MV-4-11 (cell line): ENCODE data around the gene TEKTIP1.
A peak's percentile ranks its signal among the peaks of the same experiment; 100 is the strongest.

Source experiments
- DNase-seq: peaks from one replicate; lab custom pipeline; 2025; lab: John Stamatoyannopoulos, UW

The TEKTIP1 gene

GRCh38 chr19:3537438-3538240 is 1.3 kb upstream of the TEKTIP1 start:
- peak; percentile 63 for DNase-seq

- no peak for DNase-seq
Observed at GRCh38 chr19:3538258-3538929, 580 bp upstream of the TEKTIP1 start.

GRCh38 chr19:3539756-3540118 is 763 bp downstream of the TEKTIP1 start:
- no peak for DNase-seq

GRCh38 chr19:3543150-3544057 is 4.4 kb downstream of the TEKTIP1 start:
- DNase-seq: no peak

- no peak for DNase-seq
Observed at GRCh38 chr19:3544058-3544376, 5.0 kb downstream of the TEKTIP1 start.

GRCh38 chr19:3544742-3545668 is 6.0 kb downstream of the TEKTIP1 start:
- peak; percentile 54 for DNase-seq

- DNase-seq: no peak
Observed at GRCh38 chr19:3545669-3546034, 6.7 kb downstream of the TEKTIP1 start.

- DNase-seq: no peak
Observed at GRCh38 chr19:3546119-3546518, 7.1 kb downstream of the TEKTIP1 start.

- DNase-seq: peak; percentile 17
Observed at GRCh38 chr19:3547301-3547731, 8.3 kb downstream of the TEKTIP1 start.

- DNase-seq: no peak
Observed at GRCh38 chr19:3547767-3548282, 8.9 kb downstream of the TEKTIP1 start.

GRCh38 chr19:3548606-3549005 is 9.6 kb downstream of the TEKTIP1 start:
- peak; percentile 84 for DNase-seq

- no peak for DNase-seq
Observed at GRCh38 chr19:3549816-3550215, 10.8 kb downstream of the TEKTIP1 start.

- no peak for DNase-seq
Observed at GRCh38 chr19:3550947-3551791, 12.2 kb downstream of the TEKTIP1 start.

- no peak for DNase-seq
Observed at GRCh38 chr19:3551792-3552095, 12.8 kb downstream of the TEKTIP1 start.

GRCh38 chr19:3554254-3555083 is 15.5 kb downstream of the TEKTIP1 start:
- peak; percentile 44 for DNase-seq

GRCh38 chr19:3555653-3556422 is 16.9 kb downstream of the TEKTIP1 start:
- DNase-seq: no peak

GRCh38 chr19:3556423-3556977 is 17.5 kb downstream of the TEKTIP1 start:
- no peak for DNase-seq

- DNase-seq: peak; percentile 28
Observed at GRCh38 chr19:3556978-3557460, 18.0 kb downstream of the TEKTIP1 start.
